DMS 273 (cell line): ENCODE results near the gene JTB.
"Not testable (repeated sequence)": the region's sequence is repeated elsewhere in the genome, so short reads cannot be mapped to it uniquely, and the experiment has no call there.

Experiments
- DNase-seq: peaks from one replicate; lab custom pipeline; 2025; ENCODE audit not compliant: unreplicated experiment; lab: John Stamatoyannopoulos, UW

JTB gene

DNA sequence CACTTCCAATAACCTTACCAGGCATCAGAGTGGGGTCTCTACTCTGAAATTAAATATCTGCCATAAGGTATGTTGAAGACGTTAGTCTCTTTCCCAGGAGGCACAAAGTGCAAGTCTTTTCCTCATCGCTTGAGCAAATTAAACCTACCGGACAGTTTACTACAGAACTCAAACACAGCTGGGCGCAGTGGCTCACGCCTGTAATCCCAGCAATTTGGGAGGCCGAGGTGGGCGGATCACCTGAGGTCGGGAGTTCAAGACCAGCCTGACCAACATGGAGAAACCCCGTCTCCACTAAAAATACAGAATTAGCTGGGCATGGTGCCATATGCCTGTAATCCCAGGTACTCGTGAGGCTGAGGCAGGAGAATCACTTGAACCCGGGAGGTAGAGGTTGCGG lies 1.6 kb upstream of the JTB start:
- DNase-seq, result not testable (repeated sequence)

GRCh38 chr1:153978274-153978909 lies 918 bp upstream of the JTB start:
- no peak for DNase-seq

GRCh38 chr1:153976819-153977249 lies 640 bp downstream of the JTB start:
- no peak for DNase-seq

DNA sequence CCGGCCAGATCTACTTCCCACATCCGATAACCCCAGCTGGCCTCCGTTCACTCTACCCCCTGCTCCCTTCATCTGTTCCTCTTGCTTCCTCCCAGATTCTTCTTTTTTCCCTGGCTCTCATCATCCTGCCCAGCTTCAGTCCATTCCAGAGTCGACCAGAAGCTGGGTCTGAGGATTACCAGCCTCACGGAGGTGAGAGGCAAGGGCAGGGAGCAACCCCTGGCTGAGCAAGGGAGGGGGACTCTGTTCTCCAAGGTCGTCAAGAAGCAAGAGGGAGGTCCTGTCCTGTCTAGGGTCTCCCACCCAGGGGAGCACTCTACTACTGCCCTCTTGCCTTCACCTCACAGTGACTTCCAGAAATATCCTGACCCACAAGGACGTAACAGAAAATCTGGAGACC lies 3.9 kb downstream of the JTB start:
- DNase-seq, result no peak

GRCh38 chr1:153973071-153973470 lies 4.4 kb downstream of the JTB start:
- DNase-seq, result no peak

DNA sequence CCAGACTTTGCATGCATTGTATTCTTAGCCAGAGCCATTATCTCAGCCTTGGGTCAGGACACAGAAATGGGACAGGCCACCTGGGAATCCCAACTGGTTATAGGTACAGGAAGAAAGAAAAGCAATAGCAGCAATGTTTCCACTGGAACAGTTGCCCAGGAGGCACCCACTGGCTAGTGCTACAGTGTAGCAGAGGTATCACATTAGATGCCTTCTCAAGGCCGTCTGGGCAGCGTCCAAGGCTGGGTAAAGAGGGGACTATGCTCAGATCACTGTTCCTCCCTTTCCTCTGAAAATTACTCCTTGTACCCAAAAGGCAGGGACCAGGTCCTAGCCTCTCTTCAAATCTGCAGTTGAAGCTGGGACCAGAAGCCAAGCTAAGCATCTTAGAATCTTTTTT lies 7.1 kb downstream of the JTB start:
- DNase-seq, result no peak

DNA sequence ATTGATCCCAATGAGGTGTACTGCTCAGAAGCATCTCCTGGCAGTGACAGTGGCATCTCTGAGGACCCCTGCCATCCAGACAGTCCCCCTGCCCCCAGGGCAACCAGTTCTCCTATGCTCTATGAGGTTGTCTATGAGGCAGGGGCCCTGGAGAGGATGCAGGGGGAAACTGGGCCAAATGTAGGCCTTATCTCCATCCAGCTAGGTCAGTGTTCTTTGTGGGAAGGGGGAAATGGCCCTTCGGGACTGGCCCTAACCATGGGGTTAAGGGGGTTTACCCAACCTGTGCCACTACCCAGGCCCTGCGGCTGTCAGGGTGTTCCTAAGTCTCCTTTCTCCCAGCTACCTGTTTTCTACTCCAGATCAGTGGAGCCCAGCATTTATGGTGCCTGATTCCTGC lies 8.5 kb downstream of the JTB start:
- no peak for DNase-seq

DNA sequence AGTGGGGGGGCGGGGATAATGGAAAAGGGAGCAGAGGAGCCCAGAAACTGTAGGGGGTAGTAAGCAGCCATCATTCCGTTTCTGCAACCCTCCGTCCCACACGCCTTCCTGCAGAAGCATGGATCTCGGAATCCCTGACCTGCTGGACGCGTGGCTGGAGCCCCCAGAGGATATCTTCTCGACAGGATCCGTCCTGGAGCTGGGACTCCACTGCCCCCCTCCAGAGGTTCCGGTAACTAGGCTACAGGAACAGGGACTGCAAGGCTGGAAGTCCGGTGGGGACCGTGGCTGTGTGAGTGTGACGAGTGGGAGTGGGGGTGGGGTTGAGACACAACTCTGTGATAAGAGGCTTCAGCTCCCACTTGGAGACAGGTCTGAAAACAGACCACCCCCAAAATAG lies 9.1 kb downstream of the JTB start:
- no peak for DNase-seq

DNA sequence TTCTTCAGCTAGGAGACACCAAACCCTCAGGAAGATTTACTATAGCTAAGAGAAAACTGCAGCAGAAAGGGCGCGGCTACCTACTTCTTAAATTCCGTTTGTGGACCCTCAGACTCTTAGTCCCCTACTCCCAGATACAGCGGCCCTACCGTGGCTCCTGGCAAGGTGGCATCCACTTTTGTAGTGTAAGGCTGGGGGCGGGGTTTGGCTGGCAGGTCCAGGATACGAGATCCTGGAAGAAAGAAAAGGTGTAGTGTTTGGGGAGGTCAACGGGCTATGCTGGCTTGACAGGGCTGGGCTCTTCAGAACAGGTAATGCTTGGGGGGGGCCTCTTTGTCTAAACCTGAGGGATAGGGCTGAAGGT lies 9.5 kb downstream of the JTB start:
- peak; percentile 67 for DNase-seq

DNA sequence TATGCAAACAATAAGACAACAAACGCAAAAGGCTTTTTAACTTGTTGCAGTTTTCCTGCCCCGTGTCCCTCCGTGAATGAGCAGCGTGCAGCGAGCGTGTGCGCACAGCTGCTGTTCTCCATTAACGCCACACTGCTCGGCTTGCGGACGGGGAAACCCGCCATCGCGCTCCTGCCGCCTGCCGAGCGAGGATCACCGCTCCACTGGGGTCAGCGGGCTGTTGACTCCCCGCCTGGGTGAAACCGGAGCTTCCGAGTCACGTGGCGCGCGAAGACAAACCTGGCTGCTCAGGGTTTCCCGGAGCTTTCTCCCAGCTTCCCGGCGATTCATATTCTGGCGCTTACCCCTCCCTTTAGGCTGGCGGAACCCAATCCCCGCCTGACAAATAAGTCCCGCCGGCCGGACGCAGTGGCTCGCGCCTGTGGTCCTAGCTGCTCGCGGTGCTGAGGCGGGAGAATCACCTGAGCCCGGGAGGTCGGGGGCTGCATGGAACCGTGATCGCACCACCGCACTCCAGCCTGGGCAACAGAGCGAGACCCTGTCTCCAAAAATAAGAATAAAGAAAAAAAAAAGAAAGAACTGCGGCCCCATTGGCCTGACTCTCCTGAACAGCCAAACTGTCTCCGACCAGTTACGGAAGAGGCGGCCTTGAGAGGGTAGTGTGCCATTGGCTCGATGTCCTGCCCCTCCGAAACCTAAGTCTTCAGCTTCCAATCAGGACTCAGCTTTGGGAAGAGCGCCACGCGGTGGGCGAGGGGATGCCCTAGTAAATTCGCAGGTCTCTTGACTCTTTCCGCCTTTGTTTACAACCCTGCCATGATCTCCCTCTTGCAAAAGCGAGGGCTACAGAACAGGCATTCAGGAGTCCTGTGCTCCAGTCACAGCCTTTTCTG lies 10.1 kb downstream of the JTB start, which contains the start of gene CREB3L4:
CREB3L4 (plus strand) TSS at position 796 of the 893 bp plus-strand sequence. CDS start 624 bp downstream, outside the sequence.
- DNase-seq, result peak; percentile 99

- peak; percentile 73 for DNase-seq
These were observed 13.6 kb downstream of the JTB start for GRCh38 chr1:153963850-153964331.

- peak; percentile 99 for DNase-seq
These were observed 14.2 kb downstream of the JTB start, which contains the start of gene SLC39A1 for GRCh38 chr1:153963030-153963849. TSS of gene SLC39A1 (minus strand) at chr1:153963537. CDS start at chr1:153962715, 822 bp downstream.

- no peak for DNase-seq
These were observed 15.1 kb downstream of the JTB start for GRCh38 chr1:153962088-153963029.

- no peak for DNase-seq
These were observed 16.1 kb downstream of the JTB start for GRCh38 chr1:153961421-153961820.

DNA sequence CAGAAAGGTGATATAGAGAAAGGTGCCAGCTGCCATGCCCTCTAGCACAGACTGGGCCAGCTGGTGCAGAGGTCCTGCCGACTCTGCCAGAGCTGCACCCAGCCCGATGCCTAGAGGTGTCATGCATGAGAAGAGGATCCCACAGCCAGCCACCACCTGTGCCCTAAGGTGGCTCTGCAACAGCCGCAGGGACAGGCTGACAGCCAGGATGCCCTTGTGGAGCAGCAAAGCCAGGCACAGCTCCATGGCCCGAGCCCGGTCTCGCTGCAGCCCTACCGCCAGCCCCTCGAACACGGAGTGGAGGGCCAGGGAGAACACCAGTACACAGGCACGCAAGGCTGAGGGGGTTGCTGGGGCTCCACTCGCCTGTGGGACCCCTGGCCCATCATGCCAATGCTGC lies 17.3 kb downstream of the JTB start:
- DNase-seq, result no peak

GRCh38 chr1:153959454-153959853 lies 18.0 kb downstream of the JTB start:
- no peak for DNase-seq

- DNase-seq, result no peak
These were observed 18.6 kb downstream of the JTB start for GRCh38 chr1:153958961-153959260.

GRCh38 chr1:153958111-153958960 lies 19.1 kb downstream of the JTB start, which contains the start of gene CRTC2:
TSS of gene CRTC2 (minus strand) at chr1:153958612. CDS start at chr1:153958497, 115 bp downstream.
- DNase-seq, result peak; percentile 99

DNA sequence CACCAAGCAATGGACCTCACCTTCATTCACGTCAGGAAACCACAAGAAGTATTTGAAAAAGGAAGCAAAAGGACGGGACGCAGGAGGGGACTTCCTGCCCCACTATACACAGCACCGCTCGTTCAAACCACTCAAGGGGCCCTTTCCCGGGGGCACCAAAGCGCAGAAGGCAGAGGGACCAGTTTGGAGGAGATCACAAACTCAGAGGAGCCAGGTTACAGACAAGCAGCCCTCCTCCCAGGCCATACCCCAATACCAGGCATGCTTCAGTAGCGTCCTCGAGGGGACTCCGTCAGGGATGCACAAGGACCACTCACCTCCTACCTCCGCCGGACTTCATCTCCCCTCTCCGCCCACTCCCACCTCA lies 19.7 kb downstream of the JTB start:
- DNase-seq, result no peak
